Measurements from ENCODE around the gene GGA1. TPM values are rescaled to one million over a fixed set of nuclear protein-coding genes. Genes with fewer than 3 reads are reported as not detected.
A peak's percentile ranks its signal among the peaks of the same experiment; 100 is the strongest.

The GGA1 gene
- total and polyA plus RNA-seq, 9 of the 15 experiments (the other 6 are each of a cell fraction or from before 2014, with no cell fraction given): 1.5 to 69.5 (median 31.6) TPM

DNA sequence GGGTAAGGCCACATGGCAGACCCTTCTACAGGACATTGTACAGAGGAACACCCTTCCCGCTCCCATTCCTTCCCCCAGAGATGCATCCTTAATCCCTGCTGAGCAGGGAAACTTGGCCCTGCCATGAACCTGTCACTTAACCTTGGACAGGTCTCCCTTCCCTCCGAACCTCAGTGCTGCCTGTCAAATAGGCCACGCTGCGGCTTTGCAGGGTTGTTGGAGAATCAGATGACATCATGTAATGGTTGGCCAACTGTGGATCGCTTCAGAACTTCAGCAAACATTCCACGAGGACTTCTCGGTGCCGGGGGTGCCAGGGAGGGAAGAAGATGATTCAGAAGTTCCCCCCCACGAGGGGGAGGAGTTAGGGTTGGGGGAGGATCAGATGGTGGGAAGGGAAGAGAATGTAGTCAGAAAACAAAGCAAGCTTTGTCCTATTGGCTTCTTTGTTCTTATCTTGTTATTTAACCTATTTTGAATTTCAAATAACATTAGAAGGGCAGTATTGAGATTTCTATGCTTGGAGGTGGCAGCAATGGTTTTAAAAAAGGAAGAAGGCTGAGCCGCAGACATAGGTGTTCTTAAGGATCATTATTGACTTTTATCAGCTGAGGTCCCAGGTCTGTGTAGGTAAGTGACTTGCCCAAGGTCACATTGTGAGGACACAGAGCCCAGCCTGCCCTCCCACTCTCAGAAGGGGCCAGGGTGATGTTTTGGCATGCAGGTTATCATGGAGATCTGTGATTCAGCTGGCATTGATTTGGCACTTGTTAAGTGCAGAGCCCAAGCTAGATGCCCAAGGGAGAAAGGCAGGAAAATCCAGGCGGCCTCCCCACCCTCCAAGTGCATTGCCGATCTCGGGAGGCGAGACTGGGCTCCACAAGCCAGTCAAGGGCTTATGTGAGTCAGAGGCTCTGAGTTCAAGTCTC is 45.2 kb upstream of the GGA1 start (continued):
- TF ChIP-seq, protein P1, sequence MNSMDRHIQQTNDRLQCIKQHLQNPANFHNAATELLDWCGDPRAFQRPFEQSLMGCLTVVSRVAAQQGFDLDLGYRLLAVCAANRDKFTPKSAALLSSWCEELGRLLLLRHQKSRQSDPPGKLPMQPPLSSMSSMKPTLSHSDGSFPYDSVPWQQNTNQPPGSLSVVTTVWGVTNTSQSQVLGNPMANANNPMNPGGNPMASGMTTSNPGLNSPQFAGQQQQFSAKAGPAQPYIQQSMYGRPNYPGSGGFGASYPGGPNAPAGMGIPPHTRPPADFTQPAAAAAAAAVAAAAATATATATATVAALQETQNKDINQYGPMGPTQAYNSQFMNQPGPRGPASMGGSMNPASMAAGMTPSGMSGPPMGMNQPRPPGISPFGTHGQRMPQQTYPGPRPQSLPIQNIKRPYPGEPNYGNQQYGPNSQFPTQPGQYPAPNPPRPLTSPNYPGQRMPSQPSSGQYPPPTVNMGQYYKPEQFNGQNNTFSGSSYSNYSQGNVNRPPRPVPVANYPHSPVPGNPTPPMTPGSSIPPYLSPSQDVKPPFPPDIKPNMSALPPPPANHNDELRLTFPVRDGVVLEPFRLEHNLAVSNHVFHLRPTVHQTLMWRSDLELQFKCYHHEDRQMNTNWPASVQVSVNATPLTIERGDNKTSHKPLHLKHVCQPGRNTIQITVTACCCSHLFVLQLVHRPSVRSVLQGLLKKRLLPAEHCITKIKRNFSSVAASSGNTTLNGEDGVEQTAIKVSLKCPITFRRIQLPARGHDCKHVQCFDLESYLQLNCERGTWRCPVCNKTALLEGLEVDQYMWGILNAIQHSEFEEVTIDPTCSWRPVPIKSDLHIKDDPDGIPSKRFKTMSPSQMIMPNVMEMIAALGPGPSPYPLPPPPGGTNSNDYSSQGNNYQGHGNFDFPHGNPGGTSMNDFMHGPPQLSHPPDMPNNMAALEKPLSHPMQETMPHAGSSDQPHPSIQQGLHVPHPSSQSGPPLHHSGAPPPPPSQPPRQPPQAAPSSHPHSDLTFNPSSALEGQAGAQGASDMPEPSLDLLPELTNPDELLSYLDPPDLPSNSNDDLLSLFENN (IDR thresholded peaks at IDR 0.05; ENCODE audit: low read depth in 2 of 2, low read length in 2 of 2): no peak
- no peak for TF ChIP-seq HIVEP1 (CRISPR knock-in tag; IDR thresholded peaks at IDR 0.05)
- TF ChIP-seq ESRRA (IDR thresholded peaks at IDR 0.05; ENCODE audit: borderline replicate concordance, low read depth): no peak
- TF ChIP-seq SMARCA4 (IDR thresholded peaks at IDR 0.05): no peak
- TF ChIP-seq, protein P2, sequence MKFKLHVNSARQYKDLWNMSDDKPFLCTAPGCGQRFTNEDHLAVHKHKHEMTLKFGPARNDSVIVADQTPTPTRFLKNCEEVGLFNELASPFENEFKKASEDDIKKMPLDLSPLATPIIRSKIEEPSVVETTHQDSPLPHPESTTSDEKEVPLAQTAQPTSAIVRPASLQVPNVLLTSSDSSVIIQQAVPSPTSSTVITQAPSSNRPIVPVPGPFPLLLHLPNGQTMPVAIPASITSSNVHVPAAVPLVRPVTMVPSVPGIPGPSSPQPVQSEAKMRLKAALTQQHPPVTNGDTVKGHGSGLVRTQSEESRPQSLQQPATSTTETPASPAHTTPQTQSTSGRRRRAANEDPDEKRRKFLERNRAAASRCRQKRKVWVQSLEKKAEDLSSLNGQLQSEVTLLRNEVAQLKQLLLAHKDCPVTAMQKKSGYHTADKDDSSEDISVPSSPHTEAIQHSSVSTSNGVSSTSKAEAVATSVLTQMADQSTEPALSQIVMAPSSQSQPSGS (CRISPR knock-in tag; IDR thresholded peaks at IDR 0.05): no peak
- TF ChIP-seq ZNF699 (CRISPR knock-in tag; IDR thresholded peaks at IDR 0.05; ENCODE audit: insufficient replicate concordance): no peak
- TF ChIP-seq BRF1 (IDR thresholded peaks at IDR 0.05; ENCODE audit: borderline replicate concordance, extremely low read depth, insufficient read length): no peak
- TF ChIP-seq, protein P3, sequence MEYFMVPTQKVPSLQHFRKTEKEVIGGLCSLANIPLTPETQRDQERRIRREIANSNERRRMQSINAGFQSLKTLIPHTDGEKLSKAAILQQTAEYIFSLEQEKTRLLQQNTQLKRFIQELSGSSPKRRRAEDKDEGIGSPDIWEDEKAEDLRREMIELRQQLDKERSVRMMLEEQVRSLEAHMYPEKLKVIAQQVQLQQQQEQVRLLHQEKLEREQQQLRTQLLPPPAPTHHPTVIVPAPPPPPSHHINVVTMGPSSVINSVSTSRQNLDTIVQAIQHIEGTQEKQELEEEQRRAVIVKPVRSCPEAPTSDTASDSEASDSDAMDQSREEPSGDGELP (CRISPR knock-in tag; IDR thresholded peaks at IDR 0.05; ENCODE audit: borderline replicate concordance): peak; percentile 19; the same call in 1 of the 2 replicates
- TF ChIP-seq TSC22D4 (tag; IDR thresholded peaks at IDR 0.05): no peak
- TF ChIP-seq, protein P4, sequence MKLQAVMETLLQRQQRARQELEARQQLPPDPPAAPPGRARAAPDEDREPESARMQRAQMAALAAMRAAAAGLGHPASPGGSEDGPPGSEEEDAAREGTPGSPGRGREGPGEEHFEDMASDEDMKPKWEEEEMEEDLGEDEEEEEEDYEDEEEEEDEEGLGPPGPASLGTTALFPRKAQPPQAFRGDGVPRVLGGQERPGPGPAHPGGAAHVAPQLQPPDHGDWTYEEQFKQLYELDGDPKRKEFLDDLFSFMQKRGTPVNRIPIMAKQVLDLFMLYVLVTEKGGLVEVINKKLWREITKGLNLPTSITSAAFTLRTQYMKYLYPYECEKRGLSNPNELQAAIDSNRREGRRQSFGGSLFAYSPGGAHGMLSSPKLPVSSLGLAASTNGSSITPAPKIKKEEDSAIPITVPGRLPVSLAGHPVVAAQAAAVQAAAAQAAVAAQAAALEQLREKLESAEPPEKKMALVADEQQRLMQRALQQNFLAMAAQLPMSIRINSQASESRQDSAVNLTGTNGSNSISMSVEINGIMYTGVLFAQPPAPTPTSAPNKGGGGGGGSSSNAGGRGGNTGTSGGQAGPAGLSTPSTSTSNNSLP (IDR thresholded peaks at IDR 0.05; ENCODE audit: borderline replicate concordance, low read depth, low read length): no peak
- TF ChIP-seq ZNF282 (CRISPR knock-in tag; IDR thresholded peaks at IDR 0.05): no peak
- no peak for TF ChIP-seq MIER1 (IDR thresholded peaks at IDR 0.05; ENCODE audit: low read depth)
- TF ChIP-seq CEBPB (tag; IDR thresholded peaks at IDR 0.05): no peak
- peak; percentile 31 for TF ChIP-seq MEIS2 (IDR thresholded peaks at IDR 0.05; ENCODE audit: partially characterized antibody)
- TF ChIP-seq, protein P5, sequence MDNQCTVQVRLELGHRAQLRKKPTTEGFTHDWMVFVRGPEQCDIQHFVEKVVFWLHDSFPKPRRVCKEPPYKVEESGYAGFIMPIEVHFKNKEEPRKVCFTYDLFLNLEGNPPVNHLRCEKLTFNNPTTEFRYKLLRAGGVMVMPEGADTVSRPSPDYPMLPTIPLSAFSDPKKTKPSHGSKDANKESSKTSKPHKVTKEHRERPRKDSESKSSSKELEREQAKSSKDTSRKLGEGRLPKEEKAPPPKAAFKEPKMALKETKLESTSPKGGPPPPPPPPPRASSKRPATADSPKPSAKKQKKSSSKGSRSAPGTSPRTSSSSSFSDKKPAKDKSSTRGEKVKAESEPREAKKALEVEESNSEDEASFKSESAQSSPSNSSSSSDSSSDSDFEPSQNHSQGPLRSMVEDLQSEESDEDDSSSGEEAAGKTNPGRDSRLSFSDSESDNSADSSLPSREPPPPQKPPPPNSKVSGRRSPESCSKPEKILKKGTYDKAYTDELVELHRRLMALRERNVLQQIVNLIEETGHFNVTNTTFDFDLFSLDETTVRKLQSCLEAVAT (IDR thresholded peaks at IDR 0.05): no peak
- TF ChIP-seq, protein P6, sequence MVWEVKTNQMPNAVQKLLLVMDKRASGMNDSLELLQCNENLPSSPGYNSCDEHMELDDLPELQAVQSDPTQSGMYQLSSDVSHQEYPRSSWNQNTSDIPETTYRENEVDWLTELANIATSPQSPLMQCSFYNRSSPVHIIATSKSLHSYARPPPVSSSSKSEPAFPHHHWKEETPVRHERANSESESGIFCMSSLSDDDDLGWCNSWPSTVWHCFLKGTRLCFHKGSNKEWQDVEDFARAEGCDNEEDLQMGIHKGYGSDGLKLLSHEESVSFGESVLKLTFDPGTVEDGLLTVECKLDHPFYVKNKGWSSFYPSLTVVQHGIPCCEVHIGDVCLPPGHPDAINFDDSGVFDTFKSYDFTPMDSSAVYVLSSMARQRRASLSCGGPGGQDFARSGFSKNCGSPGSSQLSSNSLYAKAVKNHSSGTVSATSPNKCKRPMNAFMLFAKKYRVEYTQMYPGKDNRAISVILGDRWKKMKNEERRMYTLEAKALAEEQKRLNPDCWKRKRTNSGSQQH (CRISPR knock-in tag; IDR thresholded peaks at IDR 0.05): no peak

Measured in K562 (cell line).